PC-3 (cell line): ENCODE data around the gene CMTM8. TPM values are rescaled to one million over a fixed set of nuclear protein-coding genes. Genes with fewer than 3 reads are reported as not detected.
A peak's percentile ranks its signal among the peaks of the same experiment; 100 is the strongest.
"Not testable (repeated sequence)": the region's sequence is repeated elsewhere in the genome, so short reads cannot be mapped to it uniquely, and the experiment has no call there.

Source experiments
- ATAC-seq: fragments of 200-7000 bp; cut with Tn5 transposase; 2 replicates; pipeline ENCODE4 v1.9.1; 2020; ENCODE audit warnings: mild to moderate bottlenecking, moderate library complexity
- Bru-seq: library from RNA; stranded (reverse); fragments of 400-500 nt; gene quantifications from one replicate; lab custom pipeline; 2021; lab: Mats Ljungman, UMichigan
- BruChase-seq, 2 experiments: library from RNA; stranded (reverse); fragments of 400-500 nt; gene quantifications; one replicate each; lab custom pipeline; 2021; lab: Mats Ljungman, UMichigan
- BruUV-seq: library from RNA; stranded (reverse); fragments of 400-500 nt; replicated peaks from 2 replicates; lab custom pipeline; 2021; lab: Mats Ljungman, UMichigan
- CTCF ChIA-PET: fragments of 300-600 bp; sonication (Branson Sonifier 250); formaldehyde crosslinking; loops from one replicate; lab custom pipeline; 2022; ENCODE audit warnings: antibody characterized with exemption; lab: Charles Lee
- POLR2A ChIA-PET: fragments of 300-600 bp; sonication (Branson Sonifier 250); formaldehyde crosslinking; loops from one replicate; lab custom pipeline; 2022; ENCODE audit warnings: antibody characterized with exemption; ENCODE audit not compliant: unreplicated experiment; lab: Charles Lee
- DNase-seq: peaks from one replicate; pipeline ENCODE4 v3.0.0-alpha.2; 2015
- H2AFZ ChIP-seq: fragments of 300-600 bp; sonication (generic); 2 replicates; pipeline ENCODE4 v1.6.0; 2016; ENCODE audit warnings: antibody characterized with exemption, low read length
- H3F3A ChIP-seq: fragments of 300-600 bp; sonication (generic); one replicate; pipeline ENCODE4 v1.6.0; 2017; ENCODE audit warnings: antibody characterized with exemption, low read length, control low read depth, mild to moderate bottlenecking; ENCODE audit not compliant: unreplicated experiment
- H3K27ac ChIP-seq: fragments of 300-600 bp; sonication (generic); 2 replicates; pipeline ENCODE4 v1.5.1; 2016; ENCODE audit warnings: mild to moderate bottlenecking, low read length
- H3K27me3 ChIP-seq: fragments of 300-600 bp; sonication (generic); 2 replicates; pipeline ENCODE4 v1.6.1; 2016; ENCODE audit warnings: low read length, mixed read lengths
- H3K36me3 ChIP-seq: fragments of 300-600 bp; sonication (generic); 2 replicates; pipeline ENCODE4 v1.6.1; 2016; ENCODE audit warnings: low read depth, mixed run types, low read length, mixed read lengths
- H3K4me1 ChIP-seq: fragments of 300-600 bp; sonication (generic); 2 replicates; pipeline ENCODE4 v1.5.1; 2016; ENCODE audit warnings: low read length; ENCODE audit not compliant: insufficient read depth
- H3K4me2 ChIP-seq: fragments of 300-600 bp; sonication (generic); 2 replicates; pipeline ENCODE4 v1.6.0; 2016; ENCODE audit warnings: low read length
- H3K4me3 ChIP-seq: fragments of 300-600 bp; sonication (generic); 2 replicates; pipeline ENCODE4 v1.5.1; 2016; ENCODE audit warnings: mild to moderate bottlenecking, low read length, mixed read lengths
- H3K79me2 ChIP-seq: fragments of 300-600 bp; sonication (generic); 2 replicates; pipeline ENCODE4 v1.6.1; 2017; ENCODE audit warnings: low read length, mixed read lengths
- H3K9ac ChIP-seq: fragments of 300-600 bp; sonication (generic); 2 replicates; pipeline ENCODE4 v1.6.0; 2016; ENCODE audit warnings: mild to moderate bottlenecking, low read length
- H3K9me2 ChIP-seq: fragments of 300-600 bp; sonication (generic); replicated peaks from 2 replicates; pipeline ENCODE4 v1.6.1; 2016; ENCODE audit warnings: mixed run types, low read length, mixed read lengths
- H3K9me3 ChIP-seq: fragments of 300-600 bp; sonication (generic); 2 replicates; pipeline ENCODE4 v1.6.1; 2016; ENCODE audit warnings: low read length, mixed read lengths
- H4K20me1 ChIP-seq: fragments of 300-600 bp; sonication (generic); 2 replicates; pipeline ENCODE4 v1.6.1; 2016; ENCODE audit warnings: low read length, mixed read lengths
- CTCF ChIP-seq: fragments of 300-600 bp; sonication (generic); conservative IDR thresholded peaks from 2 replicates; pipeline ENCODE4 v1.5.1; 2017; ENCODE audit warnings: antibody characterized with exemption, low read depth, mild to moderate bottlenecking, low read length
- EZH2 ChIP-seq: fragments of 300-600 bp; sonication (generic); IDR thresholded peaks from one replicate; pipeline ENCODE4 v1.6.1; 2017; ENCODE audit warnings: antibody characterized with exemption, mild to moderate bottlenecking, low read length; ENCODE audit not compliant: unreplicated experiment
- EZH2phosphoT487 ChIP-seq: fragments of 300-600 bp; sonication (generic); IDR thresholded peaks from 2 replicates; pipeline ENCODE4 v1.6.1; 2018; ENCODE audit warnings: mild to moderate bottlenecking, antibody characterized with exemption, low read length, borderline replicate concordance
- intact Hi-C: fragments of 100-400 bp; cut with micrococcal nuclease; formaldehyde crosslinking; loops from 2 replicates; pipeline ENCODE4 v1.9.0; 2023
- long read RNA-seq: library from polyadenylated mRNA; unstranded; transcript quantifications from one replicate; pipeline ENCODE4 v2.0.0, GENCODE V29; 2021; ENCODE audit not compliant: unreplicated experiment
- total RNA-seq: library from RNA; depleted of rRNA; stranded (reverse); fragments of >200 nt; gene quantifications from 2 replicates; pipeline ENCODE4 v1.2.3, GENCODE V29; 2014; rRNA removed

The CMTM8 gene, protein sequence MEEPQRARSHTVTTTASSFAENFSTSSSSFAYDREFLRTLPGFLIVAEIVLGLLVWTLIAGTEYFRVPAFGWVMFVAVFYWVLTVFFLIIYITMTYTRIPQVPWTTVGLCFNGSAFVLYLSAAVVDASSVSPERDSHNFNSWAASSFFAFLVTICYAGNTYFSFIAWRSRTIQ
- total RNA-seq, result 1.4 and 5.2 TPM in 2 replicates
- percentile 64 among the genes with signal in this experiment for Bru-seq, nascent RNA
- percentile 60 among the genes with signal in this experiment for BruChase-seq, experiment 1, labeled RNA remaining after a 6-hour chase
- percentile 66 among the genes with signal in this experiment for BruChase-seq, experiment 2, labeled RNA remaining after a 2-hour chase
- long read RNA-seq, transcript CMTM8-201 (4 exons, 1,174 nt), result major isoform, 16 of 20 reads
- long read RNA-seq, partial matches to known transcripts, result 1 of 20 reads
- long read RNA-seq, other reads (novel, unspliced or antisense), result 3 of 20 reads

DNA sequence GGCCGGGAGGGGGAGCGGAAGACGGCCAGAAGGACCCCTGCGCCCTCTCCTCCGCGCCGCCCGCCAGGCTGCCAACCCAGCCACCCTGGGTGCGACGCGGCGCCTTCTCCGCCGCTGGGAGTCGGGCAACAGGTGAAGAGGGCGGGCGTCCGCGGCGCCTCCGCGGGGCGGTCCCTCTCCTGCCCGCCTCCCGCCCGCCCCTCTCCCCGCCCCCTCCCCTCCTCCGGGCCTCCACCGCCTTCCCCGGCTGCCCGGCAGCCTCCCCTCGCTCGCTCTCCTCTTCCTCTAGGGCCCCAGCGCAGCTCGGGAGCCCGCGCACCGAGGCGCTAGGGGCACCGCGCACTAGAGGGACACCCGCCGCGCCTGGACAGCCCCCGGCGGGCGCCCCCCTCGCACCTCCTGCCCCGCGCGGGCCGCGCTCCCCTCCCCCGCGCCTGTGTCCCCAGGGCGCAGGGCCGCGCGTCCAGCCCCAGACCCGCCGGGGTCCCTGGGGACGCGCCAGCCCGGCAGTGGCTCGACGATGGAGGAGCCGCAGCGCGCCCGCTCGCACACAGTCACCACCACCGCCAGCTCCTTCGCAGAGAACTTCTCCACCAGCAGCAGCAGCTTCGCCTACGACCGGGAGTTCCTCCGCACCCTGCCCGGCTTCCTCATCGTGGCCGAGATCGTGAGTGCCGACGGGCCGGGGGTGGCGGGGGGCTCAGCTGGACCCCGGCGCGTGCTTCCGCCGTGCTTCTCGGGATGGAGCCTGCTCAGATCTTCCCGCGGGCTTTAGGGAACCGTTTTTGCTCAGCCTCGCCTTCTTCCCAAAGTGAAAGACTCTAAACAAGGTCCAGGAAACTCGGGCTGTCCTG lies at the start of gene CMTM8:
Gene CMTM8 (plus strand): TSS at position 228 of the 854 bp plus-strand sequence. CDS start 293 bp downstream, at position 521.
- H3K79me2 ChIP-seq, result peaks cover 26% of the 10 kb centered on the region
- DNase-seq, result peak; percentile 78
- H3K36me3 ChIP-seq, result no peaks in the 10 kb centered on the region
- no peaks in the 10 kb centered on the region for H3K9me2 ChIP-seq
- TF ChIP-seq EZH2 (no peak), CTCF (no peak), EZH2phosphoT487 (no peak)
- peak; percentile 84 for ATAC-seq
- peak within 1 kb of the TSS; percentile 98 for H2AFZ ChIP-seq
- H3K27ac ChIP-seq, result no peak within 1 kb of the TSS
- CTCF ChIA-PET, result interaction anchor here (0.8 to 1.1 kb wide), 2 partner anchors 23 to 665 kb away, joined by 3 to 5 read pairs; no protein-coding TSS in a partner anchor
- POLR2A ChIA-PET, result interaction anchor here (0.7 kb wide), 1 partner anchor 73 kb away, joined by 8 read pairs; no protein-coding TSS in a partner anchor
- intact Hi-C loops, result loop anchor here (1.0 to 5.0 kb wide), 4 partner anchors 10 to 154 kb away; partner anchors contain the start of gene CMTM7
- H4K20me1 ChIP-seq, result no peaks in the 10 kb centered on the region
- H3K4me1 ChIP-seq, result peaks cover 17% of the 10 kb centered on the region
- H3K27me3 ChIP-seq, result no peaks in the 10 kb centered on the region
- H3K4me3 ChIP-seq, result peak within 1 kb of the TSS; percentile 92
- BruUV-seq, result no TSS peak
- no peaks in the 10 kb centered on the region for H3F3A ChIP-seq
- peak within 1 kb of the TSS; percentile 59 for H3K9ac ChIP-seq
- 0 out of 2 replicates have a peak, but pooled peaks cover 8% of the 10 kb centered on the region for H3K9me3 ChIP-seq
- peak within 1 kb of the TSS; percentile 99 for H3K4me2 ChIP-seq

- Histone ChIP-seq H3K9me2 (no peaks in the 10 kb centered on the region), H3K9ac (no peak overlapping the region), H3K4me3 (no peak overlapping the region), H3K4me2 (no peak overlapping the region), H3F3A (no peaks in the 10 kb centered on the region), H3K27ac (no peak overlapping the region), H4K20me1 (no peaks in the 10 kb centered on the region), H2AFZ (no peak overlapping the region), H3K9me3 (no peaks in the 10 kb centered on the region), H3K27me3 (no peaks in the 10 kb centered on the region), H3K79me2 (no peaks in the 10 kb centered on the region), H3K4me1 (no peaks in the 10 kb centered on the region; the same call in 1 of the 2 replicates), H3K36me3 (no peaks in the 10 kb centered on the region)
- CTCF ChIA-PET, result no interaction called here
- POLR2A ChIA-PET, result no interaction called here
- no peak for TF ChIP-seq EZH2
- TF ChIP-seq CTCF, result no peak
- no peak for TF ChIP-seq EZH2phosphoT487
- no peak for DNase-seq
- ATAC-seq, result no peak
- intact Hi-C loops, result no loop called here
- no TSS peak for BruUV-seq
These were observed 48.8 kb upstream of the CMTM8 start for GRCh38 chr3:32189693-32190092.

- H3K4me3 ChIP-seq, H3K79me2 ChIP-seq, H3K9ac ChIP-seq, H3K36me3 ChIP-seq, H3F3A ChIP-seq, H3K4me1 ChIP-seq, CTCF ChIA-PET, H3K27me3 ChIP-seq, BruUV-seq, POLR2A ChIA-PET, H3K9me3 ChIP-seq, H3K27ac ChIP-seq, H4K20me1 ChIP-seq, ATAC-seq, intact Hi-C loops, H3K9me2 ChIP-seq, H3K4me2 ChIP-seq, DNase-seq, H2AFZ ChIP-seq: not testable (repeated sequence)
These were observed 47.9 kb upstream of the CMTM8 start for GRCh38 chr3:32190556-32190955.
